ENCODE results near the gene CARMIL3.
A peak's percentile ranks its signal among the peaks of the same experiment; 100 is the strongest.
"Not testable (repeated sequence)": the region's sequence is repeated elsewhere in the genome, so short reads cannot be mapped to it uniquely, and the experiment has no call there.

Gene CARMIL3

GRCh38 chr14:24093901-24094840 is 42.4 kb downstream of the CARMIL3 start, which contains the start of gene PCK2:
PCK2 (plus strand) TSS chr14:24094311; CDS start chr14:24094406, 95 bp downstream.
- peak; percentile 30 to 55 for DNase-seq (ENCODE audit: low read depth in 2 of 2, low spot score in 1 of 2)

GRCh38 chr14:24094841-24095270 is 43.0 kb downstream of the CARMIL3 start:
- no peak for DNase-seq (ENCODE audit: low read depth in 2 of 2, low spot score in 1 of 2)

GRCh38 chr14:24095271-24096068 is 43.7 kb downstream of the CARMIL3 start:
- no peak for DNase-seq (ENCODE audit: low read depth in 2 of 2, low spot score in 1 of 2)

GRCh38 chr14:24096545-24097181 is 44.9 kb downstream of the CARMIL3 start:
- no peak for DNase-seq (ENCODE audit: low read depth in 2 of 2, low spot score in 1 of 2)

- DNase-seq (ENCODE audit: low read depth in 2 of 2, low spot score in 1 of 2), result no peak
Measured at GRCh38 chr14:24098229-24098926, 46.6 kb downstream of the CARMIL3 start.

GRCh38 chr14:24098927-24099813 is 47.4 kb downstream of the CARMIL3 start:
- DNase-seq (ENCODE audit: low read depth in 2 of 2, low spot score in 1 of 2), result no peak

GRCh38 chr14:24100197-24100981 is 48.6 kb downstream of the CARMIL3 start:
- no peak for DNase-seq (ENCODE audit: low read depth in 2 of 2, low spot score in 1 of 2)

- no peak for DNase-seq (ENCODE audit: low read depth in 2 of 2, low spot score in 1 of 2)
Measured at GRCh38 chr14:24100982-24101494, 49.2 kb downstream of the CARMIL3 start.

GRCh38 chr14:24102357-24103048 is 50.7 kb downstream of the CARMIL3 start:
- no peak for DNase-seq (ENCODE audit: low read depth in 2 of 2, low spot score in 1 of 2)

- DNase-seq (ENCODE audit: low read depth in 2 of 2, low spot score in 1 of 2), result no peak
Measured at GRCh38 chr14:24103451-24103850, 51.6 kb downstream of the CARMIL3 start.

GRCh38 chr14:24105609-24106239 is 53.9 kb downstream of the CARMIL3 start:
- not testable (repeated sequence) for DNase-seq (ENCODE audit: low read depth in 2 of 2, low spot score in 1 of 2)

- no peak for DNase-seq (ENCODE audit: low read depth in 2 of 2, low spot score in 1 of 2)
Measured at GRCh38 chr14:24106672-24107271, 55.0 kb downstream of the CARMIL3 start.

- no peak for DNase-seq (ENCODE audit: low read depth in 2 of 2, low spot score in 1 of 2)
Measured at GRCh38 chr14:24108336-24108874, 56.6 kb downstream of the CARMIL3 start.

- DNase-seq (ENCODE audit: low read depth in 2 of 2, low spot score in 1 of 2), result no peak
Measured at GRCh38 chr14:24110060-24110459, 58.3 kb downstream of the CARMIL3 start.

- no peak for DNase-seq (ENCODE audit: low read depth in 2 of 2, low spot score in 1 of 2)
Measured at GRCh38 chr14:24110523-24110922, 58.7 kb downstream of the CARMIL3 start.

GRCh38 chr14:24113379-24113800 is 61.6 kb downstream of the CARMIL3 start:
- DNase-seq (ENCODE audit: low read depth in 2 of 2, low spot score in 1 of 2), result no peak
